HG03442 (cell line): ENCODE results near the gene PNPLA6.
A peak's percentile ranks its signal among the peaks of the same experiment; 100 is the strongest.

Source experiments
- ATAC-seq: cut with Tn5 transposase; IDR thresholded peaks from one replicate; pipeline ENCODE4 v1.9.1; 2021; ENCODE audit warnings: mild to moderate bottlenecking, moderate library complexity; ENCODE audit not compliant: unreplicated experiment

The PNPLA6 gene

GRCh38 chr19:7515110-7515644 lies 20.3 kb upstream of the PNPLA6 start:
- ATAC-seq, result no peak

- ATAC-seq, result no peak
Observed at GRCh38 chr19:7515645-7516151, 19.8 kb upstream of the PNPLA6 start, which contains the start of gene ZNF358. TSS of gene ZNF358 (plus strand) at chr19:7516103. CDS start at chr19:7519243, 3,140 bp downstream.

- no peak for ATAC-seq
Observed at GRCh38 chr19:7516333-7516732, 19.2 kb upstream of the PNPLA6 start.

- ATAC-seq, result no peak
Observed at GRCh38 chr19:7516878-7517277, 18.6 kb upstream of the PNPLA6 start.

- no peak for ATAC-seq
Observed at GRCh38 chr19:7519361-7520130, 16.0 kb upstream of the PNPLA6 start.

- no peak for ATAC-seq
Observed at GRCh38 chr19:7520131-7521051, 15.1 kb upstream of the PNPLA6 start.

GRCh38 chr19:7521551-7522071 lies 13.9 kb upstream of the PNPLA6 start:
- no peak for ATAC-seq

- ATAC-seq, result peak; percentile 77
Observed at GRCh38 chr19:7522072-7522922, 13.2 kb upstream of the PNPLA6 start, which contains the start of gene MCOLN1. TSS of gene MCOLN1 (plus strand) at chr19:7522624. CDS start at chr19:7522751, 127 bp downstream.

- peak; percentile 14 for ATAC-seq
Observed at GRCh38 chr19:7522923-7523667, 12.4 kb upstream of the PNPLA6 start.

- no peak for ATAC-seq
Observed at GRCh38 chr19:7524523-7524922, 11.0 kb upstream of the PNPLA6 start.

GRCh38 chr19:7524992-7525739 lies 10.4 kb upstream of the PNPLA6 start:
- ATAC-seq, result no peak

- no peak for ATAC-seq
Observed at GRCh38 chr19:7526059-7526929, 9.2 kb upstream of the PNPLA6 start.

- no peak for ATAC-seq
Observed at GRCh38 chr19:7527516-7528191, 7.9 kb upstream of the PNPLA6 start.

- no peak for ATAC-seq
Observed at GRCh38 chr19:7528192-7528519, 7.4 kb upstream of the PNPLA6 start.

GRCh38 chr19:7528522-7529245 lies 6.8 kb upstream of the PNPLA6 start:
- ATAC-seq, result no peak

GRCh38 chr19:7529246-7529600 lies 6.3 kb upstream of the PNPLA6 start:
- no peak for ATAC-seq
